Measurements from ENCODE around the gene SERPINB1.

The SERPINB1 gene

DNA sequence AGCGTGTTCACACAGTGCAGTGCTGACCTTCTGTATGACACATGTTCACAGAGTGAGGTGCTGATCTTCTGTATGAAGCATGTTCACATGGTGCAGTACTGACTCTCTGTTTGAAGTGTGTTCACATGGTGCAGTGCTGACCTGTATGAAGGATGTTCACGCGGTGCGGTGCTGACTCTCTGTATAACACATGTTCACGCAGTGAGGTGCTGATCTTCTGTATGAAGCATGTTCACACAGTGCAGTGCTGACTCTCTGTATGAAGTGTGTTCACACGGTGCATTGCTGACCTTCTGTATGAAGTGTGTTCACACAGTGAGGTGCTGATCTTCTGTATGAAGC lies 10.8 kb upstream of the SERPINB1 start:
- Histone ChIP-seq H2AFZ (ENCODE audit: low read depth, low read length) (no peak overlapping the region), H3K4me1 (ENCODE audit: insufficient read depth, low read length) (peaks cover 5% of the 10 kb centered on the region), H3K4me2 (ENCODE audit: insufficient read depth, low read length) (no peak overlapping the region), H3K4me3 (ENCODE audit: low read depth in 1 of 2, low read length in 2 of 2) (no peak overlapping the region), H3K36me3 (ENCODE audit: insufficient read depth, low read length) (no peaks in the 10 kb centered on the region), H3K9ac (ENCODE audit: low read depth, low read length) (no peak overlapping the region), H3K79me2 (ENCODE audit: insufficient read depth, low read length) (no peaks in the 10 kb centered on the region), H4K20me1 (ENCODE audit: insufficient read depth, low read length) (no peaks in the 10 kb centered on the region), H3K9me3 (ENCODE audit: insufficient read depth, low read length, severe bottlenecking) (no peaks in the 10 kb centered on the region), H3K27me3 (ENCODE audit: insufficient read depth, low read length, poor library complexity) (no peaks in the 10 kb centered on the region), H3K27ac (ENCODE audit: low read length) (no peak overlapping the region)
- no peak for TF ChIP-seq EZH2 (IDR thresholded peaks at IDR 0.05; ENCODE audit: borderline replicate concordance, low read depth, low read length, severe bottlenecking)
- TF ChIP-seq, protein P1, sequence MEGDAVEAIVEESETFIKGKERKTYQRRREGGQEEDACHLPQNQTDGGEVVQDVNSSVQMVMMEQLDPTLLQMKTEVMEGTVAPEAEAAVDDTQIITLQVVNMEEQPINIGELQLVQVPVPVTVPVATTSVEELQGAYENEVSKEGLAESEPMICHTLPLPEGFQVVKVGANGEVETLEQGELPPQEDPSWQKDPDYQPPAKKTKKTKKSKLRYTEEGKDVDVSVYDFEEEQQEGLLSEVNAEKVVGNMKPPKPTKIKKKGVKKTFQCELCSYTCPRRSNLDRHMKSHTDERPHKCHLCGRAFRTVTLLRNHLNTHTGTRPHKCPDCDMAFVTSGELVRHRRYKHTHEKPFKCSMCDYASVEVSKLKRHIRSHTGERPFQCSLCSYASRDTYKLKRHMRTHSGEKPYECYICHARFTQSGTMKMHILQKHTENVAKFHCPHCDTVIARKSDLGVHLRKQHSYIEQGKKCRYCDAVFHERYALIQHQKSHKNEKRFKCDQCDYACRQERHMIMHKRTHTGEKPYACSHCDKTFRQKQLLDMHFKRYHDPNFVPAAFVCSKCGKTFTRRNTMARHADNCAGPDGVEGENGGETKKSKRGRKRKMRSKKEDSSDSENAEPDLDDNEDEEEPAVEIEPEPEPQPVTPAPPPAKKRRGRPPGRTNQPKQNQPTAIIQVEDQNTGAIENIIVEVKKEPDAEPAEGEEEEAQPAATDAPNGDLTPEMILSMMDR (IDR thresholded peaks at IDR 0.05; ENCODE audit: borderline replicate concordance, extremely low read depth, low read length, poor library complexity, severe bottlenecking), result no peak
- no peak for ATAC-seq (ENCODE audit: insufficient read depth, low read depth)
- DNase-seq, result no peak

DNA sequence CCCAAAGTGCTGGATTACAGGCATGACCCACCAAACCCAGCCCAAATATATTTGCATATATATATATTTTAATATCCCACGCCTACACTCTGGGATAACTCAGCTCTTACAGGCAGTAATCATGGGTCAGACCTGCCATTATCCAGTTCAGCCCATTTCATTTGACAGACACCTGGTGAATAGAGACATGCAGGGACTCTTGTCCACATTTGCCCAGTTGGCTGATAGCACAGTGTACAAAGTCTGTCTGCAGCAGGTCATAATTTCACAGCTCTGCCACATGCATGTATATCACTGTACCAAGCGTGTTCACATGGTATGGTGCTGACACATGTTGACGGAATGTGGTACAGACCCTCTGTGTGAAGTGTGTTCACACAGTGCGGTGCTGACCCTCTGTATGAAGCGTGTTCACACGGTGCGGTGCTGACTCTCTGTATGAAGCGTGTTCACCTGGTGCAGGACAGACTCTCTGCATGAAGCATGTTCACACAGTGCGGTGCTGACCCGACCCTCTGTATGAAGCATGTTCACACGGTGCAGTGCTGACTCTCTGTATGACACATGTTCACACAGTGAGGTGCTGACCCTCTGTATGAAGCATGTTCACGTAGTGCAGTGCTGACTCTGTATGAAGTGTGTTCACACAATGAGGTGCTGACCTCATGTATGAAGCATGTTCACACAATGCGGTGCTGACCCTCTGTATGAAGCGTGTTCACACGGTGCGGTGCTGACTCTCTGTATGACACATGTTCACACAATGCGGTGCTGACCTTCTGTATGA lies 10.3 kb upstream of the SERPINB1 start:
- H3K79me2 ChIP-seq (ENCODE audit: insufficient read depth, low read length), result no peaks in the 10 kb centered on the region
- H3K4me1 ChIP-seq (ENCODE audit: insufficient read depth, low read length), result no peaks in the 10 kb centered on the region
- no peaks in the 10 kb centered on the region for H3K9me3 ChIP-seq (ENCODE audit: insufficient read depth, low read length, severe bottlenecking)
- H3K4me2 ChIP-seq (ENCODE audit: insufficient read depth, low read length), result no peak overlapping the region
- no peak overlapping the region for H3K4me3 ChIP-seq (ENCODE audit: low read depth in 1 of 2, low read length in 2 of 2)
- no peak for ATAC-seq (ENCODE audit: insufficient read depth, low read depth)
- H3K27ac ChIP-seq (ENCODE audit: low read length), result no peak overlapping the region
- TF ChIP-seq, protein P1 (IDR thresholded peaks at IDR 0.05; ENCODE audit: borderline replicate concordance, extremely low read depth, low read length, poor library complexity, severe bottlenecking), result no peak
- no peak for TF ChIP-seq EZH2 (IDR thresholded peaks at IDR 0.05; ENCODE audit: borderline replicate concordance, low read depth, low read length, severe bottlenecking)
- no peak overlapping the region for H3K9ac ChIP-seq (ENCODE audit: low read depth, low read length)
- no peak overlapping the region for H2AFZ ChIP-seq (ENCODE audit: low read depth, low read length)
- H3K36me3 ChIP-seq (ENCODE audit: insufficient read depth, low read length), result no peaks in the 10 kb centered on the region
- H3K27me3 ChIP-seq (ENCODE audit: insufficient read depth, low read length, poor library complexity), result no peaks in the 10 kb centered on the region
- H4K20me1 ChIP-seq (ENCODE audit: insufficient read depth, low read length), result no peaks in the 10 kb centered on the region
- DNase-seq, result no peak

DNA sequence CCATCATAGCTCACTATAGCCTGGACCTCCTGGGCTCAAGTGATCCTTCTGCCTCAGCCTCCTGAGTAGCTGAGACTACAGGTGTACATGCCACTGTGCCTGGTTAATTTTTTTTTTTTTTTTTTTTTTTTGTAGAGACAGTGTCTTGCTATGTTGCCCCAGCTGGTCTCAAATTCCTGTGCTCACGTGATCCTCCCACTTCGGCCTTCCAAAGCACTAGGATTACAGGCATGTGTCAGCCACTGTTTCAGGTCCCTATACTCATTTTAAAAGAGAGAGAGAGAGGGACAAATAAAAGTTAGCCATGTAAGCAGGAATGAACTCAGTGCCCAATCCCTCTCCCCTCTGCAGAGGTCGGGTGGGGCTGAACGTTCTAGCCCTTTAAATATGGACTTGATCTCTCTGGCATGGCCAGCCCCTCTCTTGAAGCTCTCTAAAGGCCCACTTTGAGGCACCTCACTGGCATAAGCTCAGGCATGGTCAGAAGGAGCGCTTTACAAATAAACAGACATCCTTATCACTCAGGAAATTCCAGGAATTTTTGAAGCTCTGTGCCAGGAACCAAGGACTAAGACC lies 9.0 kb upstream of the SERPINB1 start:
- H3K4me3 ChIP-seq (ENCODE audit: low read depth in 1 of 2, low read length in 2 of 2), result no peak overlapping the region
- H3K27me3 ChIP-seq (ENCODE audit: insufficient read depth, low read length, poor library complexity), result no peaks in the 10 kb centered on the region
- H3K36me3 ChIP-seq (ENCODE audit: insufficient read depth, low read length), result no peaks in the 10 kb centered on the region
- H3K9me3 ChIP-seq (ENCODE audit: insufficient read depth, low read length, severe bottlenecking), result no peaks in the 10 kb centered on the region
- H3K27ac ChIP-seq (ENCODE audit: low read length), result no peak overlapping the region
- no peak overlapping the region for H3K9ac ChIP-seq (ENCODE audit: low read depth, low read length)
- H3K4me1 ChIP-seq (ENCODE audit: insufficient read depth, low read length), result peaks cover 9% of the 10 kb centered on the region
- H2AFZ ChIP-seq (ENCODE audit: low read depth, low read length), result no peak overlapping the region
- ATAC-seq (ENCODE audit: insufficient read depth, low read depth) (no peak), DNase-seq (no peak)
- H4K20me1 ChIP-seq (ENCODE audit: insufficient read depth, low read length), result no peaks in the 10 kb centered on the region
- no peaks in the 10 kb centered on the region for H3K79me2 ChIP-seq (ENCODE audit: insufficient read depth, low read length)
- TF ChIP-seq, protein P1 (IDR thresholded peaks at IDR 0.05; ENCODE audit: borderline replicate concordance, extremely low read depth, low read length, poor library complexity, severe bottlenecking), result no peak
- TF ChIP-seq EZH2 (IDR thresholded peaks at IDR 0.05; ENCODE audit: borderline replicate concordance, low read depth, low read length, severe bottlenecking), result no peak
- H3K4me2 ChIP-seq (ENCODE audit: insufficient read depth, low read length), result no peak overlapping the region
